ENCODE measurements around the gene CACNA1B.

Gene CACNA1B

GRCh38 chr9:138053321-138053868 lies 175.8 kb downstream of the CACNA1B start:
- no peak for DNase-seq (ENCODE audit: low spot score)

GRCh38 chr9:138053996-138054752 lies 176.6 kb downstream of the CACNA1B start:
- no peak for DNase-seq (ENCODE audit: low spot score)

- DNase-seq (ENCODE audit: low spot score), result no peak
Observed at GRCh38 chr9:138057726-138058125, 180.1 kb downstream of the CACNA1B start.

GRCh38 chr9:138058181-138058580 lies 180.6 kb downstream of the CACNA1B start:
- DNase-seq (ENCODE audit: low spot score), result no peak

- no peak for DNase-seq (ENCODE audit: low spot score)
Observed at GRCh38 chr9:138059196-138059595, 181.6 kb downstream of the CACNA1B start.

- DNase-seq (ENCODE audit: low spot score), result no peak
Observed at GRCh38 chr9:138060365-138060764, 182.8 kb downstream of the CACNA1B start.

- no peak for DNase-seq (ENCODE audit: low spot score)
Observed at GRCh38 chr9:138060881-138061280, 183.3 kb downstream of the CACNA1B start.

GRCh38 chr9:138061631-138062030 lies 184.0 kb downstream of the CACNA1B start:
- DNase-seq (ENCODE audit: low spot score), result no peak

- no peak for DNase-seq (ENCODE audit: low spot score)
Observed at GRCh38 chr9:138062196-138062595, 184.6 kb downstream of the CACNA1B start.

GRCh38 chr9:138063033-138063432 lies 185.5 kb downstream of the CACNA1B start:
- DNase-seq (ENCODE audit: low spot score), result no peak

GRCh38 chr9:138063785-138064184 lies 186.2 kb downstream of the CACNA1B start:
- no peak for DNase-seq (ENCODE audit: low spot score)

GRCh38 chr9:138064547-138064946 lies 187.0 kb downstream of the CACNA1B start:
- DNase-seq (ENCODE audit: low spot score), result no peak

GRCh38 chr9:138065287-138065686 lies 187.7 kb downstream of the CACNA1B start:
- DNase-seq (ENCODE audit: low spot score), result no peak

GRCh38 chr9:138066049-138066448 lies 188.5 kb downstream of the CACNA1B start:
- DNase-seq (ENCODE audit: low spot score), result no peak

- DNase-seq (ENCODE audit: low spot score), result no peak
Observed at GRCh38 chr9:138067613-138068367, 190.2 kb downstream of the CACNA1B start.

GRCh38 chr9:138068601-138069035 lies 191.0 kb downstream of the CACNA1B start:
- DNase-seq (ENCODE audit: low spot score), result no peak

GRCh38 chr9:138069731-138070456 lies 192.3 kb downstream of the CACNA1B start:
- no peak for DNase-seq (ENCODE audit: low spot score)

- no peak for DNase-seq (ENCODE audit: low spot score)
Observed at GRCh38 chr9:138070815-138071214, 193.2 kb downstream of the CACNA1B start.

GRCh38 chr9:138071292-138071691 lies 193.7 kb downstream of the CACNA1B start:
- no peak for DNase-seq (ENCODE audit: low spot score)

GRCh38 chr9:138071731-138072130 lies 194.1 kb downstream of the CACNA1B start:
- DNase-seq (ENCODE audit: low spot score), result no peak

- no peak for DNase-seq (ENCODE audit: low spot score)
Observed at GRCh38 chr9:138072161-138072842, 194.7 kb downstream of the CACNA1B start.

- DNase-seq (ENCODE audit: low spot score), result no peak
Observed at GRCh38 chr9:138072897-138073296, 195.3 kb downstream of the CACNA1B start.
